ENCODE data around the gene TTPAL.

The TTPAL gene, protein sequence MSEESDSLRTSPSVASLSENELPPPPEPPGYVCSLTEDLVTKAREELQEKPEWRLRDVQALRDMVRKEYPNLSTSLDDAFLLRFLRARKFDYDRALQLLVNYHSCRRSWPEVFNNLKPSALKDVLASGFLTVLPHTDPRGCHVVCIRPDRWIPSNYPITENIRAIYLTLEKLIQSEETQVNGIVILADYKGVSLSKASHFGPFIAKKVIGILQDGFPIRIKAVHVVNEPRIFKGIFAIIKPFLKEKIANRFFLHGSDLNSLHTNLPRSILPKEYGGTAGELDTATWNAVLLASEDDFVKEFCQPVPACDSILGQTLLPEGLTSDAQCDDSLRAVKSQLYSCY

GRCh38 chr20:44475694-44476560 lies at the start of gene TTPAL:
TSS of gene TTPAL (plus strand) at chr20:44475874. CDS start at chr20:44480000, 4,126 bp downstream.
- H3K4me3 ChIP-seq (ENCODE audit: low read length), result peak within 1 kb of the TSS; percentile 94
- peak within 1 kb of the TSS; percentile 83 for H3K4me2 ChIP-seq (ENCODE audit: low read length)
- H3K27ac ChIP-seq (ENCODE audit: low read depth, low read length), result peak within 1 kb of the TSS; percentile 57
- H3K36me3 ChIP-seq (ENCODE audit: control insufficient read depth, low read length), result peaks cover 14% of the 10 kb centered on the region
- peaks cover 13% of the 10 kb centered on the region for H3F3A ChIP-seq (ENCODE audit: control insufficient read depth, insufficient read depth)
- peaks cover 29% of the 10 kb centered on the region for H3K4me1 ChIP-seq (ENCODE audit: control insufficient read depth, low read length)
- peaks cover 4% of the 10 kb centered on the region for H3K27me3 ChIP-seq (ENCODE audit: control insufficient read depth, low read length)
- no peak for TF ChIP-seq EZH2phosphoT487 (IDR thresholded peaks at IDR 0.05; ENCODE audit: borderline replicate concordance, low read length)
- peak; percentile 35 for TF ChIP-seq CTCF (IDR thresholded peaks at IDR 0.05; ENCODE audit: low read depth, low read length, poor library complexity, severe bottlenecking)
- H3K79me2 ChIP-seq (ENCODE audit: control insufficient read depth, low read length), result peaks cover 21% of the 10 kb centered on the region
- no peaks in the 10 kb centered on the region for H3K9me3 ChIP-seq (ENCODE audit: control insufficient read depth, insufficient read depth, low read length)
- H3K9me2 ChIP-seq (replicated peaks; ENCODE audit: control insufficient read depth, low read length), result no peaks in the 10 kb centered on the region
- H4K20me1 ChIP-seq (ENCODE audit: control insufficient read depth, insufficient read depth, low read depth, low read length), result no peaks in the 10 kb centered on the region

- Histone ChIP-seq H3K4me3 (ENCODE audit: low read length) (no peak overlapping the region), H3K27ac (ENCODE audit: low read depth, low read length) (no peak overlapping the region), H3K27me3 (ENCODE audit: control insufficient read depth, low read length) (0 out of 2 replicates have a peak, but pooled peaks cover 3% of the 10 kb centered on the region), H3K79me2 (ENCODE audit: control insufficient read depth, low read length) (no peaks in the 10 kb centered on the region), H3F3A (ENCODE audit: control insufficient read depth, insufficient read depth) (no peaks in the 10 kb centered on the region), H3K4me2 (ENCODE audit: low read length) (no peak overlapping the region), H3K4me1 (ENCODE audit: control insufficient read depth, low read length) (no peaks in the 10 kb centered on the region), H3K9me3 (ENCODE audit: control insufficient read depth, insufficient read depth, low read length) (no peaks in the 10 kb centered on the region), H3K9me2 (replicated peaks; ENCODE audit: control insufficient read depth, low read length) (no peaks in the 10 kb centered on the region), H3K36me3 (ENCODE audit: control insufficient read depth, low read length) (no peaks in the 10 kb centered on the region), H4K20me1 (ENCODE audit: control insufficient read depth, insufficient read depth, low read depth, low read length) (no peaks in the 10 kb centered on the region)
- TF ChIP-seq CTCF (IDR thresholded peaks at IDR 0.05; ENCODE audit: low read depth, low read length, poor library complexity, severe bottlenecking) (no peak), EZH2phosphoT487 (IDR thresholded peaks at IDR 0.05; ENCODE audit: borderline replicate concordance, low read length) (no peak)
These were observed 49.8 kb upstream of the TTPAL start for GRCh38 chr20:44425923-44426322.

- no peak overlapping the region for H3K4me2 ChIP-seq (ENCODE audit: low read length)
- H3K4me1 ChIP-seq (ENCODE audit: control insufficient read depth, low read length), result no peaks in the 10 kb centered on the region
- 0 out of 2 replicates have a peak, but pooled peaks cover 3% of the 10 kb centered on the region for H3K27me3 ChIP-seq (ENCODE audit: control insufficient read depth, low read length)
- no peaks in the 10 kb centered on the region for H3K9me3 ChIP-seq (ENCODE audit: control insufficient read depth, insufficient read depth, low read length)
- H3K27ac ChIP-seq (ENCODE audit: low read depth, low read length), result no peak overlapping the region
- no peaks in the 10 kb centered on the region for H3F3A ChIP-seq (ENCODE audit: control insufficient read depth, insufficient read depth)
- TF ChIP-seq CTCF (IDR thresholded peaks at IDR 0.05; ENCODE audit: low read depth, low read length, poor library complexity, severe bottlenecking) (no peak), EZH2phosphoT487 (IDR thresholded peaks at IDR 0.05; ENCODE audit: borderline replicate concordance, low read length) (no peak)
- H3K4me3 ChIP-seq (ENCODE audit: low read length), result no peak overlapping the region
- no peaks in the 10 kb centered on the region for H4K20me1 ChIP-seq (ENCODE audit: control insufficient read depth, insufficient read depth, low read depth, low read length)
- no peaks in the 10 kb centered on the region for H3K79me2 ChIP-seq (ENCODE audit: control insufficient read depth, low read length)
- H3K9me2 ChIP-seq (replicated peaks; ENCODE audit: control insufficient read depth, low read length), result no peaks in the 10 kb centered on the region
- no peaks in the 10 kb centered on the region for H3K36me3 ChIP-seq (ENCODE audit: control insufficient read depth, low read length)
These were observed 48.5 kb upstream of the TTPAL start for GRCh38 chr20:44426879-44427790.

All from DOHH2 (cell line).